Activated CD4-positive, alpha-beta T cell treated with anti-CD3 and anti-CD28 coated beads, Interleukin-2, Interleukin-4, amounts not matched to agents 100 ng/mL and 50 ng/mL, durations not matched to agents 16 hours and 8 hours (primary cell): ENCODE measurements around the gene SCYGR3.
"Not testable (repeated sequence)": the region's sequence is repeated elsewhere in the genome, so short reads cannot be mapped to it uniquely, and the experiment has no call there.

Experiments
- DNase-seq: peaks from one replicate; pipeline ENCODE4 v3.0.0-alpha.2; 2020; ENCODE audit warnings: low spot score

Gene SCYGR3

DNA sequence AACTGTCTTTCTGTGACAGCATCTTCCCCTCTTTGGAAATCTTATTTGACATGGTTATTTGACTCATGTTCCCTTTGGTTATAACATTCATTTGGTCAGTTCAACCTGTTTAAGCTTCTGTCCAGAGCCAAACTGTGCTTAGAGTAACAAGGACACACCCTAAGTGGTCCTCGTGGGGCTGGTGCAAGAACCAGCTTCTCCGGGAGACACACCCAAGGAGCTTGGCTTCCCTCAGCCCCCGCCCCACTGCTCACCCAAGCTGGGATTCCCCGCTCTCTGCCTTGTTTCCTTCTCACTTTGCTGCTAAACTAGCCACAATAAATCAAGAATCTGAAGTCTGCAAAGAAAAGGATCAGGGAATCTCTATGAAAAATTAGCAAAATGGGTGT is 1.4 kb downstream of the SCYGR3 start:
- no peak for DNase-seq

- no peak for DNase-seq
Observed at GRCh38 chr2:227612546-227613271, 1.9 kb downstream of the SCYGR3 start.

GRCh38 chr2:227610123-227610522 is 4.5 kb downstream of the SCYGR3 start:
- DNase-seq: no peak

GRCh38 chr2:227608561-227609338 is 5.9 kb downstream of the SCYGR3 start:
- no peak for DNase-seq

GRCh38 chr2:227607941-227608340 is 6.7 kb downstream of the SCYGR3 start:
- DNase-seq: no peak

- no peak for DNase-seq
Observed at GRCh38 chr2:227606476-227606875, 8.2 kb downstream of the SCYGR3 start.

DNA sequence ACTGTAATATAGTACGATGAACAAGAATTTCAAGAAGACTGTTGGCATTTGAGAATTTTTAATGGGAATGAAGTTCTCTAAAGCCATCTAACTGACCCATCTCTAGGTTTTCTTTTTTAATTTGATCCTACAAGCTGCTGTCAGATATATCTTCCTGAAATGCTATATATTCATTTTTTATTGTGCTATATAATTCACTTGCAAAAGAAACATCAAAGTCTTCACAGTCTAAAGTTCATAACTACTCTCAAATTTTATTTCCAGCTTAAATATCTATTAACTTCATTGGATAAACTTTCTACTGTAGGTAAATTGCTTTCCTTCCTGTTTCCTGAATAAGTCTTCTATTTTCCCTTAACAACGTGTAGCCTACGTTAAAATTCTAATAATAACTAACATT is 12.3 kb downstream of the SCYGR3 start:
- DNase-seq: no peak

- DNase-seq: not testable (repeated sequence)
Observed at GRCh38 chr2:227598835-227599503, 15.7 kb downstream of the SCYGR3 start, which contains the start of gene SCYGR2. Gene SCYGR2 (plus strand): TSS chr2:227598893. CDS start chr2:227598893, 0 bp downstream.

GRCh38 chr2:227597998-227598397 is 16.6 kb downstream of the SCYGR3 start:
- DNase-seq: no peak

DNA sequence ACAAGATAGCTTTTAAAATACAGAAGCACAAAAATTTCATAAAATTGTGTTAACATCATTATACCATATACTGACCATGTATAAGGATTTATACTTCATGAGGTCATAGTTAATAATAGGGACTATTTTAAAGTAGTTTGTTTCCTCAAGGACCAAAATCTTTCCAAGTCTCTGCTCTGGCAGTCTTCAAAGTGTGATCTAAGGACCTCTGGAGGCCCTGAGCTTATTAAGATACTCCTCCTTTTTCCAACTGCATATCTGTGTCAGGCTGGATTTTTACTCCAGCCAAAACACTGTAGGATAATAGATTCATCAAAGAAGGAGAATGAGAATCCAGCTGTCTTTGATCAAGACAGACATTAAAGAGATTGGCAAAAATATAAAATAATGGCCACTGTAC is 17.6 kb downstream of the SCYGR3 start:
- no peak for DNase-seq

DNA sequence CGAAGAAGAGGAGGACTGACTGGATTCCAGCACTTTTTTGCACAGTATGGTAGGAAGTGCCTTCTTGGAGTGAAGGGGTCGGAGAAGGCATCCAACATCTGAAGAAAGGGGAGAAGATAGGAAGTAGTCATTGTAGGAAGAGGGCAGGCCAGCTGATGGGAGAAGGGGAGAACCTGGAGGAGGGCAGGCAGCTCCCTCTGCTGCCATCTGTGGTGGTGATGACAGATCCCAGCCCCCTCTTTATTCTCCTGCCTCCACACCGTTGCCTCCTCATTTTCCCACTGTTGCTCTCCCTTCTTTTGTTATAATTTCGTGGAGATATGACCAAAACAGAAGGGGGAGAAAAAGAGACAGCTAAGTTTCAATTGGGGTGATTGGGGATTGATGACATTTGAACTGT is 18.8 kb downstream of the SCYGR3 start:
- no peak for DNase-seq

DNA sequence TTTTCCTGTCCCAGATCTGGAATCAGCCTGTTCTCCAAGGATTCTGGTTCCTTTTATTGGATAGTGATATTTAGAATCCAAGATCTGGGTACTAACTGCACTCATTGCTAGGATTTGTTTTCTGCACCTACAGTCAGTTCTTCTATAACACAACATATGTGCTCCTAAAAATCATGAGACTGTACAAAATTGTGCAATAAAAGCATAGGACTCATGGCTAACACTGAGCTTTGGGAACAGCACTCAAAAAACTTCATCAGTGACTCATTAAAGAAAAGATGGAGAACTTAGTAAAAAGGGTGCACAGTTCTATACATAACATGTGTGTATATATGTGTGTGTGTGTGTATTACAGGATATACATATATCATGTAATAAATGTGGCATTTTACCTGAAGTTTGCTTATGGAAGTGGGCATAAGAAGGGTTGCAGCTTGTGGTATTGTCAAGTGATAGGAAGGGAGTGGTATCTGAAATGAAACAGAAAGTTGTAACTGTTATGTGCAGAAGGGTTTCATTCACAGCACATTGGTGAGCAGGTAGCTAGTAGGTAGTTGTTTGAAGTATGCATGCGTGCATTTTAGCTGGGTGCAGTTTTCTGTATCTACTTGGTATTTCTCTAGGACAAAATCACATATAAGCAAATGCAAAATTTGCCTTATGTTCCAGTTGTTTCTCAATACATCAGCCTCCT is 21.8 kb downstream of the SCYGR3 start:
- no peak for DNase-seq

DNA sequence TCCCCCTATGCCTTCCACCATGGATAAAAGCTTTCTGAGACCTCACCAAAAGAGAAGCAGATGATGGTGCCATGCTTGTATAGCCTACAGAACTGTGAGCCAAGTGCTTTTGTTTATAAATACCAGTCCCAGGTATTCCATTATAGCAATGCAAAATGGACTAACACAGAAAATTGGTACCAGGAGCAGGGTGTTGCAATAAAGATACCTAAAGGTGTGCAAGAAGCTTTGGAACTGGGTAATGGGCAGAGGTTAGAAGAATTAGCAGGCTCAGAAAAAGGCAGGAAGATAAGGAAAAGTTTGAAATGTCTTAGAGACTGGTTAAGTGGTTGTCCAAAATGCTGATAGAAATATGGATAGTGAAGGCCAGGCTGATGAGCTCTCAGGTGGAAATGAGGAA is 32.3 kb downstream of the SCYGR3 start:
- no peak for DNase-seq

DNA sequence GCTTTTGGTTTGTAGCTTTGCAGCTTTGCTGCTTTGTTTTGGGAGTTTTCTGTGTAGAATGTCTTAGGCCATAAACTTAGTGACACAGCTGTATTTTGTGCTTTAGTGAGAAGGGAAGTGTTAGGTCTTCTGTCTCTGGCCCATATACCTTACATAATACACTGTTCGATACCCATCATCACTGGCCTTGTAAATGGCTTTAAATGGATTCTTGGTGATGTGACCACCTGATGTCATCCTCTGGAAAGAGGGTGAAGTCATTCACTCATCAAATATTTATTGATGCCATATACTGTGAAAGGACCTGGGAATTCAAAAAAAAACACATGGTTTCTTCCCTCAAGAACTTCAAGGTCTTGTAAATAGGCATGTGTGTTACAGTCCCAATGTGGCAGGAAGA is 34.8 kb downstream of the SCYGR3 start:
- DNase-seq: no peak

- DNase-seq: no peak
Observed at GRCh38 chr2:227578642-227579041, 36.0 kb downstream of the SCYGR3 start.

- DNase-seq: no peak
Observed at GRCh38 chr2:227577555-227577954, 37.1 kb downstream of the SCYGR3 start.

GRCh38 chr2:227576812-227577211 is 37.8 kb downstream of the SCYGR3 start:
- no peak for DNase-seq

DNA sequence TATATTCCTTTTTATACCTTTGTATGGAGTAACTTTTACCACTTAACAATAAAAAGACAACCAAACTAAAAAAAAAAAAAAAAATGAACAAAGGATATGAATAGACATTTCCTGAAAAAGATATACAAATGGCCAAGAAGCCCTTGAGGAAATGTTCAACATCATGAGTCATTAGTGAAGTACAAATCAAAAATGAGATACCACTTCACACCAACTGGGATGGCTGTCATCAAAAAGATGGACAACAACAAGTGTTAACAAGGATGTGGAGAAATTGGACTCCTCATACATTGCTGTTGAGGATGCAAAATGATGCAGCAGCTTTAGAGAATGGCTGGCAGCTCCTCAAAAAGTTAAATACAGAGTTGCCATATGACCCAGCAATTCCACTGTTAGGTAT is 38.5 kb downstream of the SCYGR3 start:
- DNase-seq: no peak

GRCh38 chr2:227570615-227571014 is 44.0 kb downstream of the SCYGR3 start:
- no peak for DNase-seq

GRCh38 chr2:227568852-227569169 is 45.8 kb downstream of the SCYGR3 start:
- no peak for DNase-seq

DNA sequence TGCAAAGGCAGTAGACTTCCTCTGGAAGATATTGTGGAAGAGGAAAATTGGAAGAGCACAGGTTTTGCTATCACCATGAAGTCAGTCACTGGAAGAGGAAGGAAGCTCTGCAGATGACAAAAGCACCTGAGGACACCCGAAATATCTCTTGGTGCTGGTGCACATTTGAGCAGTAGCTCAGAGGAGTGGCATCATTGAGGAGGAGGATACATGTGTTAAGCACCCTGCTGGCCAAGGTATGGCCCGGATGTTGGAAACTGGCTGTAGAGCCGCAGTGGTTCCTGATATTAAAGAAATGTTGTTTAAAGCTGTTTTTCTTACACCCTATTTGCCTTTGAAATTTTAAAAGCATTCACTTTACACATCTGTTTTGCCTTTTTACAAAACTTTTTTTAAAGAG is 48.6 kb downstream of the SCYGR3 start:
- no peak for DNase-seq

DNA sequence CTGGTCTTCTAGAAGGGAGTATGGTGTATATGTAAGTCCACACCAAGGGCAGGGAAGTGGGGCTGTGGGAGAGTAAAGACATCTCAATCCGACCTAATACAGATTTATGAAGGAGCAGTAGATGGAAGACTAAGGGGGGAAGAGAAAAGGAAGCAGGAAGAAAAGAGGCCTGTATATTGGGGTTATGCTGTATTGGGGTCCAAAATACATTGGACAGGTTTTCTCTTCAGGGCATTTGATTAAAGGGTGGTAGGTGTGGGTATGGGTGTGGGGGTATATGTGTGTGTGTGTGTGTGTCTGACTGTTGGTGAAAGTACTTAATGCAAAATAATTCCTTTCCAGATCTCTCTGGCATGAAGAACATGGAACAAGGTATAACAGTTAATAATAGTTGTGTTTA is 49.6 kb downstream of the SCYGR3 start:
- no peak for DNase-seq
